ENCODE measurements around the gene OTULINL.

OTULINL gene

DNA sequence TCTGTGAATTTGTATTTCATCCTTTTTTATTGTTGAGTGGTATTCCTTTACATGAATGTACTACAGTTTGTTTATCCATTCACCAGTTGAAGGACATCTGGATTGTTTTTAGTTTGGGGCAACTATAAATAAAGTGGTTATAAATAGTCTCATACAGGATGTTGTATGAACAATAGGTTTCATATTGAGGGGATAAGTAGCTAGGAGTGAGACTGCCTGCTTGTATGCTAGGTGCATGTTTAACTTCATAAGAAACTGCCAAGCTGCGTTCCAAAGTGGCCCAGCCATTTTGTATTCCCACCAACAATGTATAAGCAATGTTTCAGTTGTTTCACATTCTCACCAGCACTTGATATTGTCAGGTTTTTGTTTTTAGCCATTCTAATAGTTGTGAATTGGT, 21.5 kb downstream of the OTULINL start:
- Mint-ChIP-seq H3K4me1 (ENCODE audit: low read depth) (peaks cover 16% of the 10 kb centered on the region), H3K36me3 (ENCODE audit: low read depth) (peaks cover 69% of the 10 kb centered on the region), H3K27me3 (no peaks in the 10 kb centered on the region), H3K4me3 (no peak overlapping the region), H3K9me3 (peaks cover 5% of the 10 kb centered on the region), H3K27ac (no peak overlapping the region)
- no peak for DNase-seq

GRCh38 chr5:14607104-14607503, 25.5 kb downstream of the OTULINL start:
- no peaks in the 10 kb centered on the region for H3K4me1 Mint-ChIP-seq (ENCODE audit: low read depth)
- H3K36me3 Mint-ChIP-seq (ENCODE audit: low read depth), result peaks cover 76% of the 10 kb centered on the region
- no peaks in the 10 kb centered on the region for H3K27me3 Mint-ChIP-seq
- no peak overlapping the region for H3K27ac Mint-ChIP-seq
- DNase-seq, result no peak
- H3K4me3 Mint-ChIP-seq, result no peak overlapping the region
- H3K9me3 Mint-ChIP-seq, result no peaks in the 10 kb centered on the region

DNA sequence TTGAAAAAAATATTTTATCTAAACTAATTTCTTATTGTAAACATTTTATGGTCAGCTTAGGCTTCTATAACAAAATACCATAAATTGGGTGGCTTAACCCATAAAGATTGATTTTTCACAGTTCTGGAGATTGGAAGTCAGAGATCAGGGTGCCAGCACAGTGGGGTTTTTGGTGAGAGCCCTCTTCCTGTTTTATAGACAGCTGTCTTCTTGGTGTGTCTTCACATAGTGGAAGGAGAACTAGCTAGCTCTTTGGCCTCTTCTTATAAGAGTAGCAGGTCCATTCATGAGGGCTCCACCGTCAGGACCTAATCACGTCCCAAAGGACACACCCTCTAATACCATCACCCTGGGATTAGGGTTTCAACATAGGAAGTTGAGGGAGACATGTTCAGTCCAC, 26.6 kb downstream of the OTULINL start:
- H3K9me3 Mint-ChIP-seq, result no peaks in the 10 kb centered on the region
- H3K4me3 Mint-ChIP-seq, result no peak overlapping the region
- no peak overlapping the region for H3K27ac Mint-ChIP-seq
- H3K36me3 Mint-ChIP-seq (ENCODE audit: low read depth), result peaks cover 74% of the 10 kb centered on the region
- DNase-seq, result no peak
- H3K4me1 Mint-ChIP-seq (ENCODE audit: low read depth), result no peaks in the 10 kb centered on the region
- H3K27me3 Mint-ChIP-seq, result no peaks in the 10 kb centered on the region

GRCh38 chr5:14611737-14612136, 30.1 kb downstream of the OTULINL start:
- Mint-ChIP-seq H3K9me3 (no peaks in the 10 kb centered on the region), H3K27ac (no peak overlapping the region), H3K4me3 (no peak overlapping the region), H3K27me3 (no peaks in the 10 kb centered on the region), H3K36me3 (ENCODE audit: low read depth) (peaks cover 73% of the 10 kb centered on the region), H3K4me1 (ENCODE audit: low read depth) (no peaks in the 10 kb centered on the region)
- no peak for DNase-seq

DNA sequence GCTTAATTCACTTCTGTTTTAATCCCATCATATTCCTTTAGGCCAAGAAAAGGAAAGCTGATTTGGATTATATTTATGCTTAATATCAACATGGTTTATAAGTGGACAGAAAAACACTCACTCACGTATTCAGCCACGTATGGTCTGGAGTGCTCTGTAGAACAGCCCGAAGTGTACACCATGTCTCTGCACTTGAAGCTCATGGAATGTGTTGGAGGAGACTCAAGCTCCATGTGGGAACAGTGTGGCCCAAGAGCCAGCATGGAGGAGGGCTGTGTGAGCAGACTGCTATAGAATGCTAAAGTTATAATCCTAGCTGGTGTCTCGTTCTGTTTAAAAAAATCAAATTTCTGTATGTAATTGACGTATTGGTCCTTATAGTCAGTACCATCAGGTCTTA, 32.9 kb downstream of the OTULINL start:
- peaks cover 71% of the 10 kb centered on the region for H3K36me3 Mint-ChIP-seq (ENCODE audit: low read depth)

GRCh38 chr5:14615365-14615764, 33.8 kb downstream of the OTULINL start:
- Mint-ChIP-seq H3K27me3 (no peaks in the 10 kb centered on the region), H3K27ac (no peak overlapping the region), H3K9me3 (no peaks in the 10 kb centered on the region), H3K4me3 (no peak overlapping the region), H3K4me1 (ENCODE audit: low read depth) (no peaks in the 10 kb centered on the region), H3K36me3 (ENCODE audit: low read depth) (peaks cover 63% of the 10 kb centered on the region)
- no peak for DNase-seq

More for the DNA sequence above, 32.9 kb downstream of the OTULINL start:
- Mint-ChIP-seq H3K9me3 (no peaks in the 10 kb centered on the region), H3K27ac (no peak overlapping the region), H3K4me3 (no peak overlapping the region), H3K27me3 (no peaks in the 10 kb centered on the region), H3K4me1 (ENCODE audit: low read depth) (no peaks in the 10 kb centered on the region)
- DNase-seq, result no peak

DNA sequence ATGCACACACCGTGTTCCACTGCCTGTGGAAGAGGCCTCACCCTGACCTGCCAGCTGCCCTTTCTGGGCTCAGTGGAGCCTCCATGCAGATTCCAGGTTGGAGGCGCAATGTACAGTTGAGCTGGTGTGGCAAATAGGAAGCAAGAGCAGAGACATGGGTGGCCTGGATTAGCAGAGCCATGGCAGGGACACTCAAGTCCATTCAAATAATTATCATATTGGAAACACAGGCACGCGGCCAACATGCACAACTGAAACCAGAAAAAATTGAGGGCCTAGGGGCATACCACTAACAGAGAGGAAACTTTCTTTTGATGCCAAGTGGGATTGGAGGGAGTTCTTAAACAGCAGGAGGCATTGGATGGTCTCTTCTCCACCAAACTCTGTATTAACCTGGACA, 35.8 kb downstream of the OTULINL start:
- no peak overlapping the region for H3K4me3 Mint-ChIP-seq
- peaks cover 10% of the 10 kb centered on the region for H3K9me3 Mint-ChIP-seq
- H3K36me3 Mint-ChIP-seq (ENCODE audit: low read depth), result peaks cover 46% of the 10 kb centered on the region

GRCh38 chr5:14627270-14627669, 45.7 kb downstream of the OTULINL start:
- no peak overlapping the region for H3K4me3 Mint-ChIP-seq
- no peaks in the 10 kb centered on the region for H3K27me3 Mint-ChIP-seq
- no peak for DNase-seq
- H3K36me3 Mint-ChIP-seq (ENCODE audit: low read depth), result no peaks in the 10 kb centered on the region
- no peaks in the 10 kb centered on the region for H3K4me1 Mint-ChIP-seq (ENCODE audit: low read depth)
- H3K9me3 Mint-ChIP-seq, result peaks cover 7% of the 10 kb centered on the region
- no peak overlapping the region for H3K27ac Mint-ChIP-seq

More for the DNA sequence above, 35.8 kb downstream of the OTULINL start:
- H3K4me1 Mint-ChIP-seq (ENCODE audit: low read depth), result no peaks in the 10 kb centered on the region
- no peak for DNase-seq
- no peak overlapping the region for H3K27ac Mint-ChIP-seq
- no peaks in the 10 kb centered on the region for H3K27me3 Mint-ChIP-seq

DNA sequence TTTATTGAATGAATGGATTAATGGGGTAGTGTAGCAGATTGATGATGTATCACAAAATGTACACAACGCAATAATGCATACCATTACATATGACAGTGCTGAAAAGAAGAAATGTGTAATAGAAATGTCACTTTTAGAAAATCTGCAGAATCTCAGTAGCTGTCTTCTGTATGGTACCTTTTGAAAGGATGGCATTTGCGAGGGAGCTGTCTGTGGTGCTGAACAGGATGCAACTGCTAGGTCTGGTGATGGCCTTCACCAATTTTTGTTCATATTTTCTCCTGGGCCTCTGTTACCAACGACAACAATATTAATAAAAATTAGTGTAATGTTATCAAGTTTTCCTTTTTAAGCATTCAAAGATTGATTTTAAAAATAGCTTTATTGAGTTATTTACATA, 46.8 kb downstream of the OTULINL start:
- no peaks in the 10 kb centered on the region for H3K36me3 Mint-ChIP-seq (ENCODE audit: low read depth)
- peaks cover 7% of the 10 kb centered on the region for H3K9me3 Mint-ChIP-seq
- H3K4me3 Mint-ChIP-seq, result no peak overlapping the region
- H3K27ac Mint-ChIP-seq, result no peak overlapping the region
- peak; percentile 44 for DNase-seq
- H3K27me3 Mint-ChIP-seq, result peaks cover 2% of the 10 kb centered on the region
- no peaks in the 10 kb centered on the region for H3K4me1 Mint-ChIP-seq (ENCODE audit: low read depth)

DNA sequence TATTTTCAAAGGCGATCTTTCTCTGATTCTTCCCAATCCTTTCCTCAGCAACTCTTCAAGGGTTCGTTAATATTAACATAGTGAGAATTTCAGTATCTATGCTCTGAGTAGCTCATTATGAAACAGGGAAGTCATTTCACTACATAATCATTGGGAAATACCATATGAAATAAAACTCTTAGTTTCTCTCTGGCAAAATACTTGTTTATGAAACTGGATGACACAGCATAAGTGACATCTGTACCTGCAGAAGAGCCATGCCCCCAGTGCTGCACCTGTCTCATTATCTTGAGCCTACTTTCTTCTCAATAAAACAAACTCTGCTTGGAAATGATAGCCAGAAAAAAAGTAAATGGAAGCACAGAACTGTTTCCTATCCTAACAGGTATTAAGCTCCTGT, 49.1 kb downstream of the OTULINL start:
- H3K27me3 Mint-ChIP-seq, result peaks cover 2% of the 10 kb centered on the region
- H3K9me3 Mint-ChIP-seq, result peaks cover 7% of the 10 kb centered on the region
- no peak overlapping the region for H3K4me3 Mint-ChIP-seq
- no peak for DNase-seq
- no peaks in the 10 kb centered on the region for H3K4me1 Mint-ChIP-seq (ENCODE audit: low read depth)
- H3K27ac Mint-ChIP-seq, result no peak overlapping the region
- no peaks in the 10 kb centered on the region for H3K36me3 Mint-ChIP-seq (ENCODE audit: low read depth)

DNA sequence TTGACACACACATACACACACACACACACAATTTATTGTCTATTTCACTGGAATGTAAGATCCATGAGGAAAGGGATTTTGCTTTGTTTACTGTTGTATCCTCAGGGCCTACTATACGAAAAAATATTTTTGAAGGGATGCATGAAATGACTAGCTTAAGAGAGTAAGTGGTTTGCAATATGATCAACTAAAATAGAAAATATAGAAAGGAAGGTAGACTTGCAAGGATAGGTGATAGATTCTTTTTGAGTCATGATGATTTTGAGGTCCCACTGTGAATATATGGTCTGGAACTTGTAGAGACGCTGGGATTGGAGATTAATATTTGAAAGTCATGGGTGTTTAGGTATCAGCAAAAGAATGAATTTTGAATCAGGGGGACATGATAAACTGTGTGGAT, 54.1 kb downstream of the OTULINL start:
- peaks cover 13% of the 10 kb centered on the region for H3K27me3 Mint-ChIP-seq
- no peaks in the 10 kb centered on the region for H3K9me3 Mint-ChIP-seq
- no peak overlapping the region for H3K27ac Mint-ChIP-seq
- H3K36me3 Mint-ChIP-seq (ENCODE audit: low read depth), result no peaks in the 10 kb centered on the region
- H3K4me1 Mint-ChIP-seq (ENCODE audit: low read depth), result peaks cover 1% of the 10 kb centered on the region
- no peak for DNase-seq
- H3K4me3 Mint-ChIP-seq, result no peak overlapping the region

DNA sequence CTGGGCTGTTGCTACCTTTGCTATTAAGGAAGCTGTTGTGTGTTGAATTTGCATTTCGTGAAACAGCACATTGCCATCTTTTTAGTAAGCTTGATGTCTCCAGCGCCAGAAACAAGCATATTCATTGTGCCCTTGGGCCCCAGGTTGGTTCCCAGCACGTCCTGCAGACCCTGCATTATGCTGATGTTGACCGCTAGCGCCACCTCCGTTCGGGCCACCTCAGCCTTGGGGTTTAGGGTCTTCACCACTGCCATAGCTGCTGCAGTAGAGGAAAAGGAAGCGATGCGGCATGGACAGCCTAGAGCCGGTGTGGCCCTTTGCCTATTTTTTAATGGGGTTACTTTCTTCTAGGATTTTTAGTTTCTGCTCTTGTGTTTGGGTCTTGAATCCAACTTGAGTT, 59.2 kb downstream of the OTULINL start:
- H3K36me3 Mint-ChIP-seq (ENCODE audit: low read depth), result no peaks in the 10 kb centered on the region
- peaks cover 17% of the 10 kb centered on the region for H3K27me3 Mint-ChIP-seq
- H3K4me1 Mint-ChIP-seq (ENCODE audit: low read depth), result peaks cover under 1% of the 10 kb centered on the region
- no peaks in the 10 kb centered on the region for H3K9me3 Mint-ChIP-seq
- no peak overlapping the region for H3K4me3 Mint-ChIP-seq
- DNase-seq, result no peak
- no peak overlapping the region for H3K27ac Mint-ChIP-seq

DNA sequence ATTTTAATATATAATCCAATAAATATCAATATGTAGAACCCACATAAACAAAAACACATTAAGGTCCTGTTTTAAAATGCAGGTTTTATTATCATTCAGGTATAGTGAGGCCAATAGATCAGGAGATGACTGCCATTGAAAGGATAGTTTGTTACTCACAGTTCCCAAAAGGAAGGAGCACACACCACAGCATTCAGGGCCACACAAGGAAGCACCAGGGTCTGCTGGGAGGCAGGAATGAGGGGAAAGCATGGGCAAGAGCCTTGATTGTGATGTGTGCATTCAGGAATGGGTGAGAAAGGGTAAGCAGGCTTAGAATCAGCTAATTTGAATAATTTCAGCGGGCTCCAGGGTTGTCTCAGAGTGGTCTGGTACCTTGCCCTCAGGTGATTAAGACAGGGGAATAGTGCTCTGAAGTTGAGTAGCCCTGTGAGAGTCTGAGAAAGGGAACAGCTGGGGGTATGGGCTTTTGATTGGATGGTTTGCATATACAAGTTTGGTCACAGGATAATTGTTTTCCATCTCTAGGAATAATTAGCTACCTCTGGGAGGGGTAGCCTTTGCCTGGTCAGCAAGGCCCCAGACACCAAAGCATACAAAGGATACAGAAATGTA, 63.1 kb downstream of the OTULINL start:
- Mint-ChIP-seq H3K27ac (no peak overlapping the region), H3K4me1 (ENCODE audit: low read depth) (peaks cover 2% of the 10 kb centered on the region), H3K9me3 (no peaks in the 10 kb centered on the region), H3K4me3 (no peak overlapping the region), H3K36me3 (ENCODE audit: low read depth) (no peaks in the 10 kb centered on the region), H3K27me3 (peaks cover 16% of the 10 kb centered on the region)
- DNase-seq, result no peak

DNA sequence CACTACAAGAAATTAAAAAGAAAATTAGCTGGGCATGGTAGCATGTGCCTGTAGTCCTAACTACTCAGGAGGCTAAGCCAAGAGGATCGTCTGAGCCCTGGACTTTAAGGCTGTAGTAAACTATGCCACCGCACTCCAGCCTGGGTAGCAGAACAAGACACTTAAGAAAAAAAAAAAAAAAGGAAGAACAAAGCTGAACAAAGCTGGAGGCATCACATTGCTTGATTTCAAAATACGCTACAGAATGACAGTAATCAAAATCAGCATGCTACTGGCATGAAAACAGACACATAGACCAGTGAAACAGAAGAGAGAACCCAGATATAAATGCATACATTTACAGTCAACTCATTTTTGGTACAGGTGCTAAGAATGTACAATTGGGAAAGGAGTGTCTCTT, 68.5 kb downstream of the OTULINL start:
- Mint-ChIP-seq H3K36me3 (ENCODE audit: low read depth) (no peaks in the 10 kb centered on the region), H3K4me3 (no peak overlapping the region), H3K4me1 (ENCODE audit: low read depth) (peaks cover 2% of the 10 kb centered on the region), H3K27ac (no peak overlapping the region), H3K27me3 (peaks cover 14% of the 10 kb centered on the region), H3K9me3 (no peaks in the 10 kb centered on the region)
- DNase-seq, result no peak

DNA sequence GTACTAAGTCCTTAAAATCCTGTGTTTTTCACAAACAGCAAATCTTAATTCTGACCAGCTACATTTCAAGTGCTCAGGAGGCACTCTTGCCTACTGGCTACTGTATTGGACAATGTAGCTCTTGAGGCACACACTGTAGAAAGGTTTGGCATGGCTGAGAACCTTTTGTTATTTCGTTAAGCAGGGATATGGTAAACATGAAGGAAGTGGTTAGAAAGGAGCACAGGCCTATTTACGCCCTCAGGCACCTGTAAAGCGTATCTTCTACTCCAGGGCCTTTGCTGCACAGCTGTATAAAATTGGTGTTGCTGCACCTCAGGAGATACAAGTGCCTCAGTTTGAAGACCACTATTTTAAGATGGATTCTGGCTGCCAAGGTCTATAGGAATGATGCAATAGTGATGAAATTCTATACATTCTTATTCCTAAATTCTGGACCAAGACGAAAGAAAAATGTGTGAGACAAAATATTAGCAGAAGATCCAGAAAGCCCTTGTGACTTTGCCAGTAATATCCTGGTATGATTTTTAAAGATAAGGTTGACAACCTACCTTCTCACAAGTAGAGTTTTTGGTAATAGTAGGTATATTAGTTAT, 73.7 kb downstream of the OTULINL start:
- Mint-ChIP-seq H3K36me3 (ENCODE audit: low read depth) (no peaks in the 10 kb centered on the region), H3K9me3 (no peaks in the 10 kb centered on the region), H3K4me3 (no peak overlapping the region), H3K27ac (no peak overlapping the region), H3K4me1 (ENCODE audit: low read depth) (peaks cover 23% of the 10 kb centered on the region), H3K27me3 (no peaks in the 10 kb centered on the region)
- no peak for DNase-seq

DNA sequence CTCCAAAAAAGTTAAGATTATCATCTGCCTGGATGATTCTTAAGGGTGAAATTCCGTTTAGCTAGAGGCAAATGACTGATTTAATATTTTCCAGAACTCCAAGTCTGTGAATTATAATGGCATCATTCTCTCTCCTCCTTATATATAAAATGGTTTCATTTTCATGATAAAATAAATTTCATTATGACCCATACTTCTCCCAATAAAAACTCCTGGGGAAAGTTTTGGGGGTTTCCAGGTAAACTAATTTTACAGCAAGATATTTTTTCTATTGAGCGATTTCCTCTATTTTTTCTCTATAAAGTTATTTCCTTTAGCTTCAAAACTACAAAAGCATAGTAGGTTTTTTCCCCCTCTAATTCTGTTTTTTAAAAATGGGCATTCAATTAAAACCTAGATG, 75.3 kb downstream of the OTULINL start:
- Mint-ChIP-seq H3K9me3 (no peaks in the 10 kb centered on the region), H3K36me3 (ENCODE audit: low read depth) (peaks cover 1% of the 10 kb centered on the region), H3K4me1 (ENCODE audit: low read depth) (peaks cover 35% of the 10 kb centered on the region), H3K4me3 (no peak overlapping the region), H3K27me3 (no peaks in the 10 kb centered on the region), H3K27ac (peak overlapping the region; percentile 54)
- DNase-seq, result no peak
